Stimulated activated CD4-positive, alpha-beta T cell treated with anti-CD3 and anti-CD28 coated beads, Interleukin-4, amount 100 ng/mL, for 24 hours (primary cell): ENCODE measurements around the gene NR4A1.
"Not testable (repeated sequence)": the region's sequence is repeated elsewhere in the genome, so short reads cannot be mapped to it uniquely, and the experiment has no call there.

Experiments
- DNase-seq: peaks from one replicate; pipeline ENCODE4 v3.0.0-alpha.2; 2020

Gene NR4A1

GRCh38 chr12:52080403-52081251 is 29.4 kb downstream of the NR4A1 start:
- no peak for DNase-seq

GRCh38 chr12:52081263-52081733 is 30.1 kb downstream of the NR4A1 start:
- no peak for DNase-seq

- DNase-seq = no peak
Measured at GRCh38 chr12:52082026-52082668, 30.9 kb downstream of the NR4A1 start.

- DNase-seq = no peak
Measured at GRCh38 chr12:52082669-52082987, 31.4 kb downstream of the NR4A1 start.

- DNase-seq = peak; percentile 67
Measured at GRCh38 chr12:52082988-52083637, 31.9 kb downstream of the NR4A1 start.

- DNase-seq = no peak
Measured at GRCh38 chr12:52083638-52083996, 32.4 kb downstream of the NR4A1 start.

GRCh38 chr12:52084491-52085231 is 33.4 kb downstream of the NR4A1 start:
- DNase-seq = no peak

GRCh38 chr12:52085682-52086180 is 34.5 kb downstream of the NR4A1 start:
- DNase-seq = no peak

- no peak for DNase-seq
Measured at GRCh38 chr12:52086366-52086765, 35.1 kb downstream of the NR4A1 start.

- DNase-seq = no peak
Measured at GRCh38 chr12:52086944-52087835, 35.9 kb downstream of the NR4A1 start.

GRCh38 chr12:52087961-52088820 is 36.9 kb downstream of the NR4A1 start:
- no peak for DNase-seq

GRCh38 chr12:52089491-52089890 is 38.2 kb downstream of the NR4A1 start:
- DNase-seq = no peak

GRCh38 chr12:52090291-52090690 is 39.0 kb downstream of the NR4A1 start:
- no peak for DNase-seq

GRCh38 chr12:52091061-52091460 is 39.8 kb downstream of the NR4A1 start:
- DNase-seq = no peak

- no peak for DNase-seq
Measured at GRCh38 chr12:52091869-52092268, 40.6 kb downstream of the NR4A1 start.

GRCh38 chr12:52093346-52093745 is 42.1 kb downstream of the NR4A1 start:
- DNase-seq = no peak

- DNase-seq = no peak
Measured at GRCh38 chr12:52096332-52097044, 45.2 kb downstream of the NR4A1 start.

GRCh38 chr12:52097045-52097666 is 45.9 kb downstream of the NR4A1 start:
- no peak for DNase-seq

- not testable (repeated sequence) for DNase-seq
Measured at GRCh38 chr12:52104431-52105089, 53.3 kb downstream of the NR4A1 start.
